ENCODE results near the gene ANXA3. TPM values are rescaled to one million over a fixed set of nuclear protein-coding genes. Genes with fewer than 3 reads are reported as not detected.

The ANXA3 gene
- polyA plus RNA-seq, 1 donor from 2014 or later = 0.27 TPM

GRCh38 chr4:78566834-78567499, 15.4 kb downstream of the ANXA3 start:
- no peaks in the 10 kb centered on the region for H3K36me3 ChIP-seq (ENCODE audit: insufficient read depth, low read length)
- no peak overlapping the region for H3K4me3 ChIP-seq (ENCODE audit: low read length)
- TF ChIP-seq MXI1 (conservative IDR thresholded peaks at IDR 0.05; ENCODE audit: poor library complexity, severe bottlenecking) (no peak), TAF1 (IDR thresholded peaks at IDR 0.05; ENCODE audit: low read depth) (no peak), EZH2 (IDR thresholded peaks at IDR 0.05; ENCODE audit: borderline replicate concordance, insufficient read depth, low read length, poor library complexity, severe bottlenecking) (no peak)
- no peak overlapping the region for H3K9ac ChIP-seq (ENCODE audit: low read length)
- no peak overlapping the region for H2AFZ ChIP-seq (ENCODE audit: low read depth, low read length)
- H3K4me2 ChIP-seq (ENCODE audit: low read length) = no peak overlapping the region
- no peaks in the 10 kb centered on the region for H3K79me2 ChIP-seq (replicated peaks; ENCODE audit: insufficient read depth, low read length)
- H4K20me1 ChIP-seq (ENCODE audit: insufficient read depth) = no peaks in the 10 kb centered on the region
- H3K9me3 ChIP-seq (ENCODE audit: low read length) = no peaks in the 10 kb centered on the region
- no peak overlapping the region for H3K27ac ChIP-seq (ENCODE audit: low read length)
- H3K9me2 ChIP-seq (ENCODE audit: insufficient read depth, low read length) = no peaks in the 10 kb centered on the region
- no peaks in the 10 kb centered on the region for H3F3A ChIP-seq (ENCODE audit: insufficient read depth, low read length, poor library complexity, severe bottlenecking)
- H3K27me3 ChIP-seq (ENCODE audit: insufficient read depth, low read depth, low read length) = no peaks in the 10 kb centered on the region

- H3K4me3 ChIP-seq (ENCODE audit: low read length) = no peak overlapping the region
- TF ChIP-seq REST (IDR thresholded peaks at IDR 0.05; ENCODE audit: borderline replicate concordance) = no peak
- TF ChIP-seq CTCF (IDR thresholded peaks at IDR 0.05; ENCODE audit: poor library complexity, severe bottlenecking) = no peak
- no peak for TF ChIP-seq EZH2 (IDR thresholded peaks at IDR 0.05; ENCODE audit: borderline replicate concordance, insufficient read depth, low read length, poor library complexity, severe bottlenecking)
- TF ChIP-seq RAD21 (conservative IDR thresholded peaks at IDR 0.05) = no peak
- TF ChIP-seq SMC3 (conservative IDR thresholded peaks at IDR 0.05; ENCODE audit: poor library complexity) = no peak
- TF ChIP-seq TAF1 (IDR thresholded peaks at IDR 0.05; ENCODE audit: low read depth) = no peak
- TF ChIP-seq POLR2AphosphoS5 (IDR thresholded peaks at IDR 0.05) = no peak
- TF ChIP-seq EP300 (conservative IDR thresholded peaks at IDR 0.05; ENCODE audit: poor library complexity, severe bottlenecking) = no peak
- no peak for TF ChIP-seq MXI1 (conservative IDR thresholded peaks at IDR 0.05; ENCODE audit: poor library complexity, severe bottlenecking)
- no peak overlapping the region for H3K4me2 ChIP-seq (ENCODE audit: low read length)
Measured at GRCh38 chr4:78567500-78568060, 16.0 kb downstream of the ANXA3 start.

More at GRCh38 chr4:78567500-78568060, 16.0 kb downstream of the ANXA3 start:
- H4K20me1 ChIP-seq (ENCODE audit: insufficient read depth) = no peaks in the 10 kb centered on the region
- H3K36me3 ChIP-seq (ENCODE audit: insufficient read depth, low read length) = no peaks in the 10 kb centered on the region
- H3K27ac ChIP-seq (ENCODE audit: low read length) = no peak overlapping the region
- H3K79me2 ChIP-seq (replicated peaks; ENCODE audit: insufficient read depth, low read length) = no peaks in the 10 kb centered on the region
- H2AFZ ChIP-seq (ENCODE audit: low read depth, low read length) = no peak overlapping the region
- H3K9ac ChIP-seq (ENCODE audit: low read length) = no peak overlapping the region
- no peaks in the 10 kb centered on the region for H3F3A ChIP-seq (ENCODE audit: insufficient read depth, low read length, poor library complexity, severe bottlenecking)
- H3K27me3 ChIP-seq (ENCODE audit: insufficient read depth, low read depth, low read length) = no peaks in the 10 kb centered on the region
- no peaks in the 10 kb centered on the region for H3K9me3 ChIP-seq (ENCODE audit: low read length)
- no peaks in the 10 kb centered on the region for H3K9me2 ChIP-seq (ENCODE audit: insufficient read depth, low read length)

Data from neural cell (in vitro differentiated cells).